HG03139 (cell line): ENCODE measurements around the gene DSG1.
"Not testable (repeated sequence)": the region's sequence is repeated elsewhere in the genome, so short reads cannot be mapped to it uniquely, and the experiment has no call there.

Experiments used
- ATAC-seq: cut with Tn5 transposase; IDR thresholded peaks from one replicate; pipeline ENCODE4 v1.9.1; 2021; ENCODE audit not compliant: unreplicated experiment

DSG1 gene

GRCh38 chr18:31343454-31343853, 25.5 kb downstream of the DSG1 start:
- ATAC-seq, result no peak

- ATAC-seq, result not testable (repeated sequence)
These were observed 35.4 kb downstream of the DSG1 start for GRCh38 chr18:31353336-31353735.

GRCh38 chr18:31354990-31355389, 37.0 kb downstream of the DSG1 start:
- no peak for ATAC-seq

- no peak for ATAC-seq
These were observed 38.1 kb downstream of the DSG1 start for GRCh38 chr18:31356025-31356424.

GRCh38 chr18:31364190-31364589, 46.2 kb downstream of the DSG1 start:
- no peak for ATAC-seq

- no peak for ATAC-seq
These were observed 51.5 kb downstream of the DSG1 start for GRCh38 chr18:31369478-31369877.

GRCh38 chr18:31371989-31372388, 54.0 kb downstream of the DSG1 start:
- ATAC-seq, result no peak

- ATAC-seq, result no peak
These were observed 55.7 kb downstream of the DSG1 start for GRCh38 chr18:31373641-31374040.

GRCh38 chr18:31376477-31376876, 58.5 kb downstream of the DSG1 start, which contains the start of gene DSG4:
DSG4 (plus strand) TSS chr18:31376777; CDS start chr18:31376912, 135 bp downstream.
- no peak for ATAC-seq

- no peak for ATAC-seq
These were observed 63.0 kb downstream of the DSG1 start for GRCh38 chr18:31380912-31381311.

GRCh38 chr18:31382107-31382506, 64.1 kb downstream of the DSG1 start:
- no peak for ATAC-seq

- ATAC-seq, result no peak
These were observed 68.8 kb downstream of the DSG1 start for GRCh38 chr18:31386741-31387140.

- no peak for ATAC-seq
These were observed 75.3 kb downstream of the DSG1 start for GRCh38 chr18:31393286-31393685.

- no peak for ATAC-seq
These were observed 79.0 kb downstream of the DSG1 start for GRCh38 chr18:31396796-31397612.

GRCh38 chr18:31398191-31398590, 80.2 kb downstream of the DSG1 start:
- no peak for ATAC-seq

- no peak for ATAC-seq
These were observed 81.5 kb downstream of the DSG1 start for GRCh38 chr18:31399306-31400032.

- ATAC-seq, result no peak
These were observed 83.4 kb downstream of the DSG1 start for GRCh38 chr18:31401156-31402025.

GRCh38 chr18:31402026-31402373, 84.0 kb downstream of the DSG1 start:
- ATAC-seq, result no peak

- no peak for ATAC-seq
These were observed 85.4 kb downstream of the DSG1 start for GRCh38 chr18:31403409-31403808.
